ENCODE results near the gene POLR3F.
A peak's percentile ranks its signal among the peaks of the same experiment; 100 is the strongest.
"Not testable (repeated sequence)": the region's sequence is repeated elsewhere in the genome, so short reads cannot be mapped to it uniquely, and the experiment has no call there.

Gene POLR3F

GRCh38 chr20:18504479-18505060, 37.4 kb downstream of the POLR3F start:
- DNase-seq (ENCODE audit: low read depth, low spot score) = no peak

GRCh38 chr20:18506744-18507143, 39.6 kb downstream of the POLR3F start:
- DNase-seq (ENCODE audit: low read depth, low spot score) = no peak

- DNase-seq (ENCODE audit: low read depth, low spot score) = peak; percentile 94
Measured at GRCh38 chr20:18507218-18508191, 40.3 kb downstream of the POLR3F start, which contains the start of gene SEC23B. Gene SEC23B (plus strand): TSS chr20:18507940. CDS start chr20:18510836, 2,896 bp downstream.

GRCh38 chr20:18511571-18511970, 44.4 kb downstream of the POLR3F start:
- no peak for DNase-seq (ENCODE audit: low read depth, low spot score)

GRCh38 chr20:18513208-18513607, 46.0 kb downstream of the POLR3F start:
- DNase-seq (ENCODE audit: low read depth, low spot score) = no peak

- DNase-seq (ENCODE audit: low read depth, low spot score) = no peak
Measured at GRCh38 chr20:18514127-18514526, 46.9 kb downstream of the POLR3F start.

- no peak for DNase-seq (ENCODE audit: low read depth, low spot score)
Measured at GRCh38 chr20:18515973-18516372, 48.8 kb downstream of the POLR3F start.

- not testable (repeated sequence) for DNase-seq (ENCODE audit: low read depth, low spot score)
Measured at GRCh38 chr20:18522066-18522465, 54.9 kb downstream of the POLR3F start.

- no peak for DNase-seq (ENCODE audit: low read depth, low spot score)
Measured at GRCh38 chr20:18523066-18523465, 55.9 kb downstream of the POLR3F start.

- DNase-seq (ENCODE audit: low read depth, low spot score) = no peak
Measured at GRCh38 chr20:18524646-18525045, 57.5 kb downstream of the POLR3F start.

GRCh38 chr20:18526761-18527160, 59.6 kb downstream of the POLR3F start:
- DNase-seq (ENCODE audit: low read depth, low spot score) = not testable (repeated sequence)

GRCh38 chr20:18527339-18527738, 60.1 kb downstream of the POLR3F start:
- DNase-seq (ENCODE audit: low read depth, low spot score) = no peak

GRCh38 chr20:18527836-18528235, 60.6 kb downstream of the POLR3F start:
- DNase-seq (ENCODE audit: low read depth, low spot score) = no peak

- no peak for DNase-seq (ENCODE audit: low read depth, low spot score)
Measured at GRCh38 chr20:18529041-18529440, 61.9 kb downstream of the POLR3F start.

GRCh38 chr20:18532626-18533025, 65.4 kb downstream of the POLR3F start:
- no peak for DNase-seq (ENCODE audit: low read depth, low spot score)

- no peak for DNase-seq (ENCODE audit: low read depth, low spot score)
Measured at GRCh38 chr20:18533491-18533890, 66.3 kb downstream of the POLR3F start.

- DNase-seq (ENCODE audit: low read depth, low spot score) = no peak
Measured at GRCh38 chr20:18533978-18534644, 66.9 kb downstream of the POLR3F start.

All from iPS DF 19.7 (cell line).